GM23338 (cell line): ENCODE results near the gene CES3. TPM values are rescaled to one million over a fixed set of nuclear protein-coding genes. Genes with fewer than 3 reads are reported as not detected.

Experiments
- ATAC-seq: fragments of 200-7000 bp; cut with Tn5 transposase; 3 replicates; pipeline ENCODE4 v1.9.1; 2020
- DNase-seq: peaks from one replicate; pipeline ENCODE4 v3.0.0-alpha.2; 2015; ENCODE audit warnings: low spot score
- H2AFZ ChIP-seq: fragments of 200-600 bp; sonication (generic); 2 replicates; pipeline ENCODE4 v1.8.0; 2016; ENCODE audit warnings: antibody characterized with exemption, mild to moderate bottlenecking, moderate library complexity
- H3F3A ChIP-seq: fragments of 200-600 bp; sonication (generic); replicated peaks from 2 replicates; pipeline ENCODE4 v1.8.0; 2017; ENCODE audit warnings: antibody characterized with exemption, mixed run types, low read depth
- H3K27ac ChIP-seq: fragments of 200-600 bp; sonication (generic); 2 replicates; pipeline ENCODE4 v1.6.1; 2016; ENCODE audit warnings: low read depth
- H3K27me3 ChIP-seq: fragments of 200-600 bp; sonication (generic); 2 replicates; pipeline ENCODE4 v1.8.0; 2016; ENCODE audit warnings: mild to moderate bottlenecking, mixed run types, moderate library complexity; ENCODE audit not compliant: insufficient read depth
- H3K36me3 ChIP-seq: fragments of 200-600 bp; sonication (generic); 2 replicates; pipeline ENCODE4 v1.8.0; 2016; ENCODE audit warnings: mild to moderate bottlenecking; ENCODE audit not compliant: insufficient read depth
- H3K4me1 ChIP-seq: fragments of 200-600 bp; sonication (generic); 2 replicates; pipeline ENCODE4 v1.8.0; 2016; ENCODE audit warnings: mild to moderate bottlenecking, moderate library complexity; ENCODE audit not compliant: insufficient read depth
- H3K4me2 ChIP-seq: fragments of 200-600 bp; sonication (generic); 2 replicates; pipeline ENCODE4 v1.7.1; 2017; ENCODE audit warnings: mixed run types
- H3K4me3 ChIP-seq: fragments of 200-600 bp; sonication (generic); 2 replicates; pipeline ENCODE4 v1.6.1; 2016; ENCODE audit warnings: mixed run types
- H3K79me2 ChIP-seq: fragments of 200-600 bp; sonication (generic); replicated peaks from 2 replicates; pipeline ENCODE4 v1.8.0; 2017; ENCODE audit warnings: mild to moderate bottlenecking; ENCODE audit not compliant: insufficient read depth
- H3K9me2 ChIP-seq: fragments of 200-600 bp; sonication (generic); 2 replicates; pipeline ENCODE4 v1.8.0; 2017; ENCODE audit not compliant: insufficient read depth
- H4K20me1 ChIP-seq: fragments of 200-600 bp; sonication (generic); replicated peaks from 2 replicates; pipeline ENCODE4 v1.8.0; 2017; ENCODE audit warnings: mild to moderate bottlenecking; ENCODE audit not compliant: insufficient read depth
- H3K27ac Mint-ChIP-seq: 2 replicates; pipeline ENCODE4 v1.8.0; 2020; ENCODE audit warnings: inconsistent platforms, mild to moderate bottlenecking, moderate library complexity, mixed read lengths
- H3K27me3 Mint-ChIP-seq: 3 replicates; pipeline ENCODE4 v1.8.0; 2022; ENCODE audit warnings: low read depth, mild to moderate bottlenecking, moderate library complexity, mixed read lengths, inconsistent platforms; ENCODE audit not compliant: insufficient read depth, poor library complexity
- H3K36me3 Mint-ChIP-seq: 3 replicates; pipeline ENCODE4 v1.8.0; 2021; ENCODE audit warnings: low read depth, mild to moderate bottlenecking, inconsistent platforms, moderate library complexity, mixed read lengths
- H3K4me1 Mint-ChIP-seq: 3 replicates; pipeline ENCODE4 v1.8.0; 2020; ENCODE audit warnings: mild to moderate bottlenecking, inconsistent platforms, mixed read lengths
- H3K4me3 Mint-ChIP-seq: 3 replicates; pipeline ENCODE4 v1.8.0; 2021; ENCODE audit warnings: moderate library complexity, mild to moderate bottlenecking, inconsistent platforms, mixed read lengths
- H3K9me3 Mint-ChIP-seq: 3 replicates; pipeline ENCODE4 v1.8.0; 2020; ENCODE audit warnings: moderate library complexity, mild to moderate bottlenecking, inconsistent platforms, mixed read lengths
- CREB1 ChIP-seq: fragments of 250-450 bp; sonication (Bioruptor Pico); IDR thresholded peaks from 2 replicates; pipeline ENCODE4 v1.5.0; 2020; ENCODE audit warnings: low read depth, mild to moderate bottlenecking, moderate library complexity
- JUNB ChIP-seq: IDR thresholded peaks from one replicate; pipeline ENCODE4 v1.6.1; 2016; ENCODE audit warnings: antibody characterized with exemption; ENCODE audit not compliant: unreplicated experiment
- NANOG ChIP-seq: IDR thresholded peaks from 2 replicates; pipeline ENCODE4 v1.6.1; 2016; ENCODE audit warnings: antibody characterized with exemption, borderline replicate concordance
- ZNF114 ChIP-seq: fragments of 250-450 bp; sonication (Bioruptor Pico); IDR thresholded peaks from 2 replicates; pipeline ENCODE4 v1.5.0; 2020; ENCODE audit warnings: mild to moderate bottlenecking, moderate library complexity
- polyA plus RNA-seq: library from polyadenylated mRNA; unstranded; fragments of >200 nt; fragmentation: Nextera tagmentation; extraction: Ambion mirVana; gene quantifications from 2 replicates; pipeline ENCODE4 v1.2.1, GENCODE V29; 2016
- total RNA-seq: library from RNA; depleted of rRNA; stranded (reverse); fragments of >200 nt; shearing (Covaris generic); gene quantifications from 2 replicates; pipeline ENCODE4 v1.2.3, GENCODE V29; 2014
- TF ChIP-seq, protein P1 (sequence below): fragments of 250-450 bp; sonication (Bioruptor Pico); IDR thresholded peaks from 2 replicates; pipeline ENCODE4 v1.5.0; 2020; ENCODE audit warnings: mild to moderate bottlenecking, moderate library complexity
- TF ChIP-seq, protein P2 (sequence below): IDR thresholded peaks from 2 replicates; pipeline ENCODE4 v1.6.1; 2016; ENCODE audit warnings: antibody characterized with exemption
- TF ChIP-seq, protein P3 (sequence below), 2 experiments: fragments of 200-600 bp in 1 of 2; sonication (generic) in 1 of 2; conservative IDR thresholded peaks; 2 replicates each; pipeline versions ENCODE4 v1.5.1 to v1.6.1; 2016 to 2017; ENCODE audit warnings: antibody characterized with exemption in 2 of 2, low read depth in 2 of 2, mild to moderate bottlenecking in 2 of 2, moderate library complexity in 1 of 2

The CES3 gene
- total and polyA plus RNA-seq, 2 experiments from 2014 or later, result 0.55 to 1.0 TPM

DNA sequence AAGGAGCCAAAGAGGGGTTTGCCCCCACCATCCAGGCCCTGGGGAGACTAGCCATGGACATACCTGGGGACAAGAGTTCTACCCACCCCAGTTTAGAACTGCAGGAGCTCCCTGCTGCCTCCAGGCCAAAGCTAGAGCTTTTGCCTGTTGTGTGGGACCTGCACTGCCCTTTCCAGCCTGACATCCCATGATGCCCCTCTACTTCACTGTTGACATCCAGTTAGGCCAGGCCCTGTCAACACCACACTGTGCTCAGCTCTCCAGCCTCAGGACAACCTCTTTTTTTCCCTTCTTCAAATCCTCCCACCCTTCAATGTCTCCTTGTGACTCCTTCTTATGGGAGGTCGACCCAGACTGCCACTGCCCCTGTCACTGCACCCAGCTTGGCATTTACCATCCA lies 48.1 kb downstream of the CES3 start (continued):
- TF ChIP-seq, protein P1, sequence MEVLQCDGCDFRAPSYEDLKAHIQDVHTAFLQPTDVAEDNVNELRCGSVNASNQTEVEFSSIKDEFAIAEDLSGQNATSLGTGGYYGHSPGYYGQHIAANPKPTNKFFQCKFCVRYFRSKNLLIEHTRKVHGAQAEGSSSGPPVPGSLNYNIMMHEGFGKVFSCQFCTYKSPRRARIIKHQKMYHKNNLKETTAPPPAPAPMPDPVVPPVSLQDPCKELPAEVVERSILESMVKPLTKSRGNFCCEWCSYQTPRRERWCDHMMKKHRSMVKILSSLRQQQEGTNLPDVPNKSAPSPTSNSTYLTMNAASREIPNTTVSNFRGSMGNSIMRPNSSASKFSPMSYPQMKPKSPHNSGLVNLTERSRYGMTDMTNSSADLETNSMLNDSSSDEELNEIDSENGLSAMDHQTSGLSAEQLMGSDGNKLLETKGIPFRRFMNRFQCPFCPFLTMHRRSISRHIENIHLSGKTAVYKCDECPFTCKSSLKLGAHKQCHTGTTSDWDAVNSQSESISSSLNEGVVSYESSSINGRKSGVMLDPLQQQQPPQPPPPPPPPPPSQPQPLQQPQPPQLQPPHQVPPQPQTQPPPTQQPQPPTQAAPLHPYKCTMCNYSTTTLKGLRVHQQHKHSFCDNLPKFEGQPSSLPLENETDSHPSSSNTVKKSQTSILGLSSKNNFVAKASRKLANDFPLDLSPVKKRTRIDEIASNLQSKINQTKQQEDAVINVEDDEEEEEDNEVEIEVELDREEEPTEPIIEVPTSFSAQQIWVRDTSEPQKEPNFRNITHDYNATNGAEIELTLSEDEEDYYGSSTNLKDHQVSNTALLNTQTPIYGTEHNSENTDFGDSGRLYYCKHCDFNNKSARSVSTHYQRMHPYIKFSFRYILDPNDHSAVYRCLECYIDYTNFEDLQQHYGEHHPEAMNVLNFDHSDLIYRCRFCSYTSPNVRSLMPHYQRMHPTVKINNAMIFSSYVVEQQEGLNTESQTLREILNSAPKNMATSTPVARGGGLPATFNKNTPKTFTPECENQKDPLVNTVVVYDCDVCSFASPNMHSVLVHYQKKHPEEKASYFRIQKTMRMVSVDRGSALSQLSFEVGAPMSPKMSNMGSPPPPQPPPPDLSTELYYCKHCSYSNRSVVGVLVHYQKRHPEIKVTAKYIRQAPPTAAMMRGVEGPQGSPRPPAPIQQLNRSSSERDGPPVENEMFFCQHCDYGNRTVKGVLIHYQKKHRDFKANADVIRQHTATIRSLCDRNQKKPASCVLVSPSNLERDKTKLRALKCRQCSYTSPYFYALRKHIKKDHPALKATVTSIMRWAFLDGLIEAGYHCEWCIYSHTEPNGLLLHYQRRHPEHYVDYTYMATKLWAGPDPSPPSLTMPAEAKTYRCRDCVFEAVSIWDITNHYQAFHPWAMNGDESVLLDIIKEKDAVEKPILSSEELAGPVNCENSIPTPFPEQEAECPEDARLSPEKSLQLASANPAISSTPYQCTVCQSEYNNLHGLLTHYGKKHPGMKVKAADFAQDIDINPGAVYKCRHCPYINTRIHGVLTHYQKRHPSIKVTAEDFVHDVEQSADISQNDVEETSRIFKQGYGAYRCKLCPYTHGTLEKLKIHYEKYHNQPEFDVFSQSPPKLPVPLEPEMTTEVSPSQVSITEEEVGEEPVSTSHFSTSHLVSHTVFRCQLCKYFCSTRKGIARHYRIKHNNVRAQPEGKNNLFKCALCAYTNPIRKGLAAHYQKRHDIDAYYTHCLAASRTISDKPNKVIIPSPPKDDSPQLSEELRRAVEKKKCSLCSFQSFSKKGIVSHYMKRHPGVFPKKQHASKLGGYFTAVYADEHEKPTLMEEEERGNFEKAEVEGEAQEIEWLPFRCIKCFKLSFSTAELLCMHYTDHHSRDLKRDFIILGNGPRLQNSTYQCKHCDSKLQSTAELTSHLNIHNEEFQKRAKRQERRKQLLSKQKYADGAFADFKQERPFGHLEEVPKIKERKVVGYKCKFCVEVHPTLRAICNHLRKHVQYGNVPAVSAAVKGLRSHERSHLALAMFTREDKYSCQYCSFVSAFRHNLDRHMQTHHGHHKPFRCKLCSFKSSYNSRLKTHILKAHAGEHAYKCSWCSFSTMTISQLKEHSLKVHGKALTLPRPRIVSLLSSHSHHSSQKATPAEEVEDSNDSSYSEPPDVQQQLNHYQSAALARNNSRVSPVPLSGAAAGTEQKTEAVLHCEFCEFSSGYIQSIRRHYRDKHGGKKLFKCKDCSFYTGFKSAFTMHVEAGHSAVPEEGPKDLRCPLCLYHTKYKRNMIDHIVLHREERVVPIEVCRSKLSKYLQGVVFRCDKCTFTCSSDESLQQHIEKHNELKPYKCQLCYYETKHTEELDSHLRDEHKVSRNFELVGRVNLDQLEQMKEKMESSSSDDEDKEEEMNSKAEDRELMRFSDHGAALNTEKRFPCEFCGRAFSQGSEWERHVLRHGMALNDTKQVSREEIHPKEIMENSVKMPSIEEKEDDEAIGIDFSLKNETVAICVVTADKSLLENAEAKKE (CRISPR knock-in tag), result no peak
- TF ChIP-seq, protein P2, sequence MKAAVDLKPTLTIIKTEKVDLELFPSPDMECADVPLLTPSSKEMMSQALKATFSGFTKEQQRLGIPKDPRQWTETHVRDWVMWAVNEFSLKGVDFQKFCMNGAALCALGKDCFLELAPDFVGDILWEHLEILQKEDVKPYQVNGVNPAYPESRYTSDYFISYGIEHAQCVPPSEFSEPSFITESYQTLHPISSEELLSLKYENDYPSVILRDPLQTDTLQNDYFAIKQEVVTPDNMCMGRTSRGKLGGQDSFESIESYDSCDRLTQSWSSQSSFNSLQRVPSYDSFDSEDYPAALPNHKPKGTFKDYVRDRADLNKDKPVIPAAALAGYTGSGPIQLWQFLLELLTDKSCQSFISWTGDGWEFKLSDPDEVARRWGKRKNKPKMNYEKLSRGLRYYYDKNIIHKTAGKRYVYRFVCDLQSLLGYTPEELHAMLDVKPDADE, result no peak

DNA sequence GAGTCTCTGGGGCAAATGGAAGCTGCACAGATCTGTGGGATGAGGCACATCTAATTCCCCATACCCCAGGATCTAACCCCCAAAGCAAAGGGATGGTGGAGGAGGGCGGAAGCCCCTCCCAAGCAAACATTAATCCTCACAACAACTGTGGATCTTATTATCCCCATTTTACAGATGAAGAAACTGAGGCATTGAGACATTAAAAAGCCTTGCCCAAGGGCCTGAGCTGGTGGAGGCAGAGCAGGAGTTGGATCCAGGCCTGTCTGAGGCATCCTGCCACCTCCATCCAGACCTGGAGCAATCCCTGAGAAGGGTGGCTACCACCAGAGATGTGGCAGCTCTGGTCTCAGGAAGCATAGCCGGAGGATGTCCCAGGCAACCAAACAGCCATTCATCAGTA lies 50.2 kb downstream of the CES3 start:
- Mint-ChIP-seq H3K27me3 (peaks cover 48% of the 10 kb centered on the region), H3K4me3 (no peak overlapping the region), H3K27ac (no peak overlapping the region), H3K9me3 (no peaks in the 10 kb centered on the region), H3K36me3 (no peaks in the 10 kb centered on the region), H3K4me1 (no peaks in the 10 kb centered on the region; the same call in 2 of the 3 replicates)
- Histone ChIP-seq H3K4me1 (peaks cover 4% of the 10 kb centered on the region; the same call in 1 of the 2 replicates), H2AFZ (no peak overlapping the region), H3K4me3 (no peak overlapping the region), H3K4me2 (no peak overlapping the region), H3K27ac (no peak overlapping the region), H3K36me3 (no peaks in the 10 kb centered on the region), H3F3A (no peaks in the 10 kb centered on the region), H4K20me1 (no peaks in the 10 kb centered on the region), H3K27me3 (peaks cover 53% of the 10 kb centered on the region), H3K79me2 (no peaks in the 10 kb centered on the region), H3K9me2 (no peaks in the 10 kb centered on the region)
- ATAC-seq (no peak), DNase-seq (no peak)
- TF ChIP-seq JUNB, result no peak
- no peak for TF ChIP-seq ZNF114 (CRISPR knock-in tag)
- no peak for TF ChIP-seq NANOG
- no peak for TF ChIP-seq CREB1 (CRISPR knock-in tag)
- TF ChIP-seq, protein P3, sequence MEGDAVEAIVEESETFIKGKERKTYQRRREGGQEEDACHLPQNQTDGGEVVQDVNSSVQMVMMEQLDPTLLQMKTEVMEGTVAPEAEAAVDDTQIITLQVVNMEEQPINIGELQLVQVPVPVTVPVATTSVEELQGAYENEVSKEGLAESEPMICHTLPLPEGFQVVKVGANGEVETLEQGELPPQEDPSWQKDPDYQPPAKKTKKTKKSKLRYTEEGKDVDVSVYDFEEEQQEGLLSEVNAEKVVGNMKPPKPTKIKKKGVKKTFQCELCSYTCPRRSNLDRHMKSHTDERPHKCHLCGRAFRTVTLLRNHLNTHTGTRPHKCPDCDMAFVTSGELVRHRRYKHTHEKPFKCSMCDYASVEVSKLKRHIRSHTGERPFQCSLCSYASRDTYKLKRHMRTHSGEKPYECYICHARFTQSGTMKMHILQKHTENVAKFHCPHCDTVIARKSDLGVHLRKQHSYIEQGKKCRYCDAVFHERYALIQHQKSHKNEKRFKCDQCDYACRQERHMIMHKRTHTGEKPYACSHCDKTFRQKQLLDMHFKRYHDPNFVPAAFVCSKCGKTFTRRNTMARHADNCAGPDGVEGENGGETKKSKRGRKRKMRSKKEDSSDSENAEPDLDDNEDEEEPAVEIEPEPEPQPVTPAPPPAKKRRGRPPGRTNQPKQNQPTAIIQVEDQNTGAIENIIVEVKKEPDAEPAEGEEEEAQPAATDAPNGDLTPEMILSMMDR (conservative IDR thresholded peaks at IDR 0.05; ENCODE audit: low read depth in 2 of 2), result no peak
- TF ChIP-seq, protein P1 (CRISPR knock-in tag), result no peak
